ENCODE data around the gene ALB.

Gene ALB

DNA sequence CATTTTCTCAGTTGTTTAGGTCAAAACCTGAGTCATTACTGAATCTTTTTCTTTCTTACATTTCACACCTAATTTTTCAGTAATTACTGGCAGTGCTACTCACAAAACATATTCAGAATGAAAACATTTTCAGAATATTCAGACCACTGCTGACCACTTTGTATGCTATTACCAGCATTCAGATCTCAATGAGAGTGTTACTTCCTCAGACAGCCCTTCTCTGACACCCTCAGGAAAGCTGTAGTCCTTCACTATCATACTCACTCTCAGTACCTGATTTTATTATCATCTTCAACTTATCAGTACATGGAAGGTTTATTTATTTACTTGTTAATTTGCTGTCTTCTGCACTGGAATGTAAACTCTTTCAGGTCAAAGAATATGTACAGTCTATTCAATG is 12.3 kb upstream of the ALB start:
- no peak overlapping the region for H3K27ac ChIP-seq (ENCODE audit: low read depth, low read length)
- H2AFZ ChIP-seq (ENCODE audit: low read depth, low read length, severe bottlenecking), result no peak overlapping the region
- no peaks in the 10 kb centered on the region for H3K36me3 ChIP-seq (ENCODE audit: low read length)
- H3K9me3 ChIP-seq (ENCODE audit: insufficient read depth, low read length), result no peaks in the 10 kb centered on the region
- no peaks in the 10 kb centered on the region for H3K9me2 ChIP-seq (replicated peaks; ENCODE audit: insufficient read depth, low read length)
- H3K9ac ChIP-seq (ENCODE audit: low read length), result no peak overlapping the region
- no peaks in the 10 kb centered on the region for H3K27me3 ChIP-seq (ENCODE audit: low read length)
- no peak overlapping the region for H3K4me3 ChIP-seq (ENCODE audit: insufficient read depth, low read length, poor library complexity, severe bottlenecking)
- no peaks in the 10 kb centered on the region for H4K20me1 ChIP-seq (ENCODE audit: low read depth, low read length)
- no peak overlapping the region for H3K4me2 ChIP-seq (ENCODE audit: low read depth, low read length, poor library complexity, severe bottlenecking)
- TF ChIP-seq, protein P1, sequence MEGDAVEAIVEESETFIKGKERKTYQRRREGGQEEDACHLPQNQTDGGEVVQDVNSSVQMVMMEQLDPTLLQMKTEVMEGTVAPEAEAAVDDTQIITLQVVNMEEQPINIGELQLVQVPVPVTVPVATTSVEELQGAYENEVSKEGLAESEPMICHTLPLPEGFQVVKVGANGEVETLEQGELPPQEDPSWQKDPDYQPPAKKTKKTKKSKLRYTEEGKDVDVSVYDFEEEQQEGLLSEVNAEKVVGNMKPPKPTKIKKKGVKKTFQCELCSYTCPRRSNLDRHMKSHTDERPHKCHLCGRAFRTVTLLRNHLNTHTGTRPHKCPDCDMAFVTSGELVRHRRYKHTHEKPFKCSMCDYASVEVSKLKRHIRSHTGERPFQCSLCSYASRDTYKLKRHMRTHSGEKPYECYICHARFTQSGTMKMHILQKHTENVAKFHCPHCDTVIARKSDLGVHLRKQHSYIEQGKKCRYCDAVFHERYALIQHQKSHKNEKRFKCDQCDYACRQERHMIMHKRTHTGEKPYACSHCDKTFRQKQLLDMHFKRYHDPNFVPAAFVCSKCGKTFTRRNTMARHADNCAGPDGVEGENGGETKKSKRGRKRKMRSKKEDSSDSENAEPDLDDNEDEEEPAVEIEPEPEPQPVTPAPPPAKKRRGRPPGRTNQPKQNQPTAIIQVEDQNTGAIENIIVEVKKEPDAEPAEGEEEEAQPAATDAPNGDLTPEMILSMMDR (IDR thresholded peaks at IDR 0.05; ENCODE audit: insufficient read depth, low read length, poor library complexity, severe bottlenecking), result no peak
- TF ChIP-seq EZH2phosphoT487 (conservative IDR thresholded peaks at IDR 0.05; ENCODE audit: low read length), result no peak
- H3K79me2 ChIP-seq (ENCODE audit: insufficient read depth, low read length), result no peaks in the 10 kb centered on the region
- no peaks in the 10 kb centered on the region for H3F3A ChIP-seq (ENCODE audit: insufficient read depth)

DNA sequence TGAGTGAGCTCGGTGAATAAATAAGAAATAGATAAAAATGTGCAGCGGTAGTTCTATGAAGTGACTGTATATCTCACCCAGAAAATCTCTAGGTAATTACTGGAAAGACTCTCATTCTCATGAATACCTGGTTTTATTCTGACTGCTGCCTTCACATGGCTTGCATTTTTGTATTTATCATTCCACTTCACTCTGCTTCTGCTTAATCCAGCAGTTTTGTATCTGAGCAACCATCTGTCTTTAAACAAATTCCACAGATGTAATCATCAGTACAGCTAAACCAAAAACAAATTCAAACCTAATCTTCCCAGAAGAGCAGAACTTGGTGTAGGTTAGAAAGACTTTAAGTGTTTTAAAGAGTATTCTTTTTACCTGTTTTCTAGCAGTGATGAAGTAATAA is 11.2 kb upstream of the ALB start:
- Histone ChIP-seq H3K27ac (ENCODE audit: low read depth, low read length) (no peak overlapping the region), H3K27me3 (ENCODE audit: low read length) (no peaks in the 10 kb centered on the region), H3K9me3 (ENCODE audit: insufficient read depth, low read length) (no peaks in the 10 kb centered on the region), H3K4me2 (ENCODE audit: low read depth, low read length, poor library complexity, severe bottlenecking) (no peak overlapping the region), H3K36me3 (ENCODE audit: low read length) (no peaks in the 10 kb centered on the region), H3K9ac (ENCODE audit: low read length) (no peak overlapping the region), H3K9me2 (replicated peaks; ENCODE audit: insufficient read depth, low read length) (no peaks in the 10 kb centered on the region), H3F3A (ENCODE audit: insufficient read depth) (no peaks in the 10 kb centered on the region), H3K4me3 (ENCODE audit: insufficient read depth, low read length, poor library complexity, severe bottlenecking) (no peak overlapping the region), H3K79me2 (ENCODE audit: insufficient read depth, low read length) (no peaks in the 10 kb centered on the region), H4K20me1 (ENCODE audit: low read depth, low read length) (no peaks in the 10 kb centered on the region), H2AFZ (ENCODE audit: low read depth, low read length, severe bottlenecking) (no peak overlapping the region)
- TF ChIP-seq EZH2phosphoT487 (conservative IDR thresholded peaks at IDR 0.05; ENCODE audit: low read length), result no peak
- TF ChIP-seq, protein P1 (IDR thresholded peaks at IDR 0.05; ENCODE audit: insufficient read depth, low read length, poor library complexity, severe bottlenecking), result no peak

DNA sequence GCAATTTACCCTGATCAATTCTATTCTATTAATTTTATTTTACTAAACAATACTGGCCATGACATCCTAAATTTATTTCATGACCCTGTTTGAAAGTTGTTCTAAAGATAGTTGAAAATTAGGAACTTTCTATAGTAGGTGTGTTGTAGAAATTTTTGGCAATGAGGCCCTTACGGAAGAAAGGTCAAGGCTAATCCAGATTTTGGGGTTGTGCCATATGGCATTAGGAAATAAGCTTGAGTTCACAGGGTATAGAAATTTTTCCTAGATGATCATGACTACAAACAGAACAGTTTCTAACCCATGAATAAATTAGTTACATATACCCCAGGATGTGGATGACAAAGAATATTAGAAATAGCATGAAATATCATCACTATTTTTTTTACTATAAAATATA is 7.8 kb upstream of the ALB start:
- Histone ChIP-seq H3K36me3 (ENCODE audit: low read length) (no peaks in the 10 kb centered on the region), H3K27ac (ENCODE audit: low read depth, low read length) (no peak overlapping the region), H2AFZ (ENCODE audit: low read depth, low read length, severe bottlenecking) (no peak overlapping the region), H3K79me2 (ENCODE audit: insufficient read depth, low read length) (no peaks in the 10 kb centered on the region), H3K27me3 (ENCODE audit: low read length) (no peaks in the 10 kb centered on the region), H4K20me1 (ENCODE audit: low read depth, low read length) (no peaks in the 10 kb centered on the region), H3K4me3 (ENCODE audit: insufficient read depth, low read length, poor library complexity, severe bottlenecking) (no peak overlapping the region), H3K9ac (ENCODE audit: low read length) (no peak overlapping the region), H3K9me3 (ENCODE audit: insufficient read depth, low read length) (no peaks in the 10 kb centered on the region), H3F3A (ENCODE audit: insufficient read depth) (no peaks in the 10 kb centered on the region), H3K9me2 (replicated peaks; ENCODE audit: insufficient read depth, low read length) (no peaks in the 10 kb centered on the region), H3K4me2 (ENCODE audit: low read depth, low read length, poor library complexity, severe bottlenecking) (no peak overlapping the region)
- TF ChIP-seq EZH2phosphoT487 (conservative IDR thresholded peaks at IDR 0.05; ENCODE audit: low read length), result no peak
- TF ChIP-seq, protein P1 (IDR thresholded peaks at IDR 0.05; ENCODE audit: insufficient read depth, low read length, poor library complexity, severe bottlenecking), result no peak
